Measurements from ENCODE around the gene CDH13.

The CDH13 gene

GRCh38 chr16:83348991-83349390 is 722.2 kb downstream of the CDH13 start:
- no peaks in the 10 kb centered on the region for H3K9me3 ChIP-seq (ENCODE audit: control insufficient read depth, insufficient read depth, low read depth, low read length)
- H3K4me3 ChIP-seq (ENCODE audit: low read depth, low read length), result no peak overlapping the region
- no peaks in the 10 kb centered on the region for H3K27me3 ChIP-seq (ENCODE audit: control insufficient read depth, insufficient read depth, low read length)
- H3K4me1 ChIP-seq (ENCODE audit: control insufficient read depth, insufficient read depth, low read length), result no peaks in the 10 kb centered on the region
- no peak overlapping the region for H3K27ac ChIP-seq (ENCODE audit: low read depth, low read length)
- no peaks in the 10 kb centered on the region for H3K36me3 ChIP-seq (ENCODE audit: control insufficient read depth, insufficient read depth, low read length)
- no peak overlapping the region for H3K9ac ChIP-seq (ENCODE audit: low read length)

DNA sequence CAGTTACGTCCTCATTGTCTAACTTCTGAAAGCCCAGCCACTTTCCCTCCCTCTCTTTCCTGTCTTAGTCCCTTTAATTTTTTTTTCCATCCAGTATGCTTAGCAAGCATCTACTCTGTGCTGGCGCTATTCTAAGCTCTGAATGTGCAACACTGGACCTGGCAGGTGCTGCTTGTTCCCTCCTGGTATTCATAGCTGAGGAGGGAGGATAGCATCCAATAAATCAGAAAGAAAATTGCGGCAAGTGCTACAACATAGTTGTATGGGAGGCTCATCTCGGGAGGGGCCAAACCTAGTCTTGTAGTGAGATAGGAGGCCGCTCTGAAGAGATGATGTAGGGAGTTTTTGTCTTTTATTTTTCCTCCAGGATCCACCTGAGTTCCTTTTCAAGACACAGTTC is 723.7 kb downstream of the CDH13 start:
- H3K9ac ChIP-seq (ENCODE audit: low read length), result no peak overlapping the region
- H3K4me1 ChIP-seq (ENCODE audit: control insufficient read depth, insufficient read depth, low read length), result no peaks in the 10 kb centered on the region
- H3K4me3 ChIP-seq (ENCODE audit: low read depth, low read length), result no peak overlapping the region
- no peaks in the 10 kb centered on the region for H3K36me3 ChIP-seq (ENCODE audit: control insufficient read depth, insufficient read depth, low read length)
- no peak overlapping the region for H3K27ac ChIP-seq (ENCODE audit: low read depth, low read length)
- H3K27me3 ChIP-seq (ENCODE audit: control insufficient read depth, insufficient read depth, low read length), result no peaks in the 10 kb centered on the region
- H3K9me3 ChIP-seq (ENCODE audit: control insufficient read depth, insufficient read depth, low read depth, low read length), result no peaks in the 10 kb centered on the region

- Histone ChIP-seq H3K27ac (ENCODE audit: low read depth, low read length) (no peak overlapping the region), H3K4me1 (ENCODE audit: control insufficient read depth, insufficient read depth, low read length) (no peaks in the 10 kb centered on the region), H3K27me3 (ENCODE audit: control insufficient read depth, insufficient read depth, low read length) (no peaks in the 10 kb centered on the region), H3K36me3 (ENCODE audit: control insufficient read depth, insufficient read depth, low read length) (no peaks in the 10 kb centered on the region), H3K4me3 (ENCODE audit: low read depth, low read length) (no peak overlapping the region), H3K9me3 (ENCODE audit: control insufficient read depth, insufficient read depth, low read depth, low read length) (no peaks in the 10 kb centered on the region), H3K9ac (ENCODE audit: low read length) (no peak overlapping the region)
Observed at GRCh38 chr16:83351846-83352245, 725.1 kb downstream of the CDH13 start.

- H3K36me3 ChIP-seq (ENCODE audit: control insufficient read depth, insufficient read depth, low read length), result no peaks in the 10 kb centered on the region
- no peaks in the 10 kb centered on the region for H3K27me3 ChIP-seq (ENCODE audit: control insufficient read depth, insufficient read depth, low read length)
- H3K27ac ChIP-seq (ENCODE audit: low read depth, low read length), result no peak overlapping the region
- H3K9ac ChIP-seq (ENCODE audit: low read length), result no peak overlapping the region
- no peak overlapping the region for H3K4me3 ChIP-seq (ENCODE audit: low read depth, low read length)
- H3K4me1 ChIP-seq (ENCODE audit: control insufficient read depth, insufficient read depth, low read length), result no peaks in the 10 kb centered on the region
- H3K9me3 ChIP-seq (ENCODE audit: control insufficient read depth, insufficient read depth, low read depth, low read length), result no peaks in the 10 kb centered on the region
Observed at GRCh38 chr16:83353241-83353640, 726.5 kb downstream of the CDH13 start.

DNA sequence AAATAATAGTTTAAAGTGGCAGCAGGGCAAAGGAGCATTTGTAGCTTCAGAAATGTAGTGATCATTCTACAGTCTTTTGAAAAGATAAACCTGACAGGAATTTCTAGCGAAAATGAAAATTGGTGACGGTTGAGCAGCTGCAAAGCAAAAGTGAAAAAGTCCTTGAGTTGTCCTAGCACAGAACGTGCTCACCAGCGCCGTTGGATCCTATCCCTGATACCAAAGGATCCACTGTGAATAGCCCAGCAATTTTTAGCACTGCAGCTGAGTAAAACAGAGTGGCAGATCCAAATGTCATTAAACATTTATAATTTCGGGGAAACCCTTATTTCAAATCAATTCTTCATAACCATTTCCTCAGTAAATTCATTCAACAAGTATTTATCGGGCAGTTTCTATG is 727.2 kb downstream of the CDH13 start:
- no peak overlapping the region for H3K4me3 ChIP-seq (ENCODE audit: low read depth, low read length)
- no peaks in the 10 kb centered on the region for H3K4me1 ChIP-seq (ENCODE audit: control insufficient read depth, insufficient read depth, low read length)
- H3K36me3 ChIP-seq (ENCODE audit: control insufficient read depth, insufficient read depth, low read length), result no peaks in the 10 kb centered on the region
- no peak overlapping the region for H3K27ac ChIP-seq (ENCODE audit: low read depth, low read length)
- H3K9ac ChIP-seq (ENCODE audit: low read length), result no peak overlapping the region
- no peaks in the 10 kb centered on the region for H3K9me3 ChIP-seq (ENCODE audit: control insufficient read depth, insufficient read depth, low read depth, low read length)
- H3K27me3 ChIP-seq (ENCODE audit: control insufficient read depth, insufficient read depth, low read length), result no peaks in the 10 kb centered on the region

DNA sequence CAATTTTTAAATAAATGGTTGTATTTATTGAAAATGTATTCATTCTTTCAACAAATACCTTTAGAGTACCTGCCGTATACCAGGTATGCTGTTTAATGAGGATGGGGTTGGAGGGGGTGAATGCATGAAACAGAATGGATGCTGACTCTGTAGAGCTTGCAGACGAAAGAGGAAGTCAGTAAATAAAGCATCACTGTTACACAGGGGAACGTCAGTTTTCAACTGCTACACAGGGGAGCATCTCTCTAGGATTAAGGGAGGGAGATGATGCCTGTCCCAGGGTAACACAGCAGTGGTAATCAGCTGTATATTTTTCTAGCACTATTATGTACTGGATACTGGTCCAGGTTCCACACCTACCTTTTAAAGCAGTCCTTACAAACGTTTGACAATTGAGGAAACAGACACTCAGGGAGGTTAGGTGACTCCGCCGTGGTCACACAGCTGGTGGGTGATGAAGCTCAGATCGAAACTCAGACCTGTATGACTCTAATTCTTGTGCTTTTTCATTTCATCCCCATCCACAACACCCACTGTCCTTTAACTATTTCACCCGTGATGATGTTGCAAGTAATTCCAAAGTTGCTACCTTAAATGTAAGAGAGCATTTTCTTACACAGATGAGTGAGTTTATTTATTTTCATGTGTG is 728.9 kb downstream of the CDH13 start:
- Histone ChIP-seq H3K27ac (ENCODE audit: low read depth, low read length) (no peak overlapping the region), H3K36me3 (ENCODE audit: control insufficient read depth, insufficient read depth, low read length) (no peaks in the 10 kb centered on the region), H3K27me3 (ENCODE audit: control insufficient read depth, insufficient read depth, low read length) (no peaks in the 10 kb centered on the region), H3K4me1 (ENCODE audit: control insufficient read depth, insufficient read depth, low read length) (no peaks in the 10 kb centered on the region), H3K4me3 (ENCODE audit: low read depth, low read length) (no peak overlapping the region), H3K9me3 (ENCODE audit: control insufficient read depth, insufficient read depth, low read depth, low read length) (no peaks in the 10 kb centered on the region), H3K9ac (ENCODE audit: low read length) (no peak overlapping the region)

DNA sequence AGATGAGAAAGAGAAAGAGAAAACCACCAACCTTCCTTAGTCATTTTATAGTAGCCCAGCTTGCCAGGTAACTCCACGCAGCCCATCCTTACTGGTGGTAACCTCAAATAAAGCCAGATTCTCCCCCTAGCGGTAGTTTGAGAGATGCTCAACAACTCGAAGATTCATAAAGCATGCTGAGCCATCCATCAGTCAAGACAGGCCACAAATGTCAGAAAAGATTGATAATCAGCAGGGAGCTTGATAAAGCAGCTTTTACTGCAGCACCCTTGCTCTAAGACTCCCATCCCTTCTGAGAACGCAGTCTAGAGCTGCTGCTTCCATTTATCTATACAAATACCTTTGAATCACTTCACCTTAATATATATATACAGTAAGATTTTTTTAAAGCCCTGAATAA is 729.5 kb downstream of the CDH13 start:
- no peaks in the 10 kb centered on the region for H3K27me3 ChIP-seq (ENCODE audit: control insufficient read depth, insufficient read depth, low read length)
- H3K9me3 ChIP-seq (ENCODE audit: control insufficient read depth, insufficient read depth, low read depth, low read length), result no peaks in the 10 kb centered on the region
- no peak overlapping the region for H3K4me3 ChIP-seq (ENCODE audit: low read depth, low read length)
- no peak overlapping the region for H3K9ac ChIP-seq (ENCODE audit: low read length)
- H3K27ac ChIP-seq (ENCODE audit: low read depth, low read length), result no peak overlapping the region
- H3K36me3 ChIP-seq (ENCODE audit: control insufficient read depth, insufficient read depth, low read length), result no peaks in the 10 kb centered on the region
- no peaks in the 10 kb centered on the region for H3K4me1 ChIP-seq (ENCODE audit: control insufficient read depth, insufficient read depth, low read length)

- H3K4me1 ChIP-seq (ENCODE audit: control insufficient read depth, insufficient read depth, low read length), result no peaks in the 10 kb centered on the region
- H3K27me3 ChIP-seq (ENCODE audit: control insufficient read depth, insufficient read depth, low read length), result no peaks in the 10 kb centered on the region
- no peaks in the 10 kb centered on the region for H3K36me3 ChIP-seq (ENCODE audit: control insufficient read depth, insufficient read depth, low read length)
- no peak overlapping the region for H3K27ac ChIP-seq (ENCODE audit: low read depth, low read length)
- H3K9me3 ChIP-seq (ENCODE audit: control insufficient read depth, insufficient read depth, low read depth, low read length), result no peaks in the 10 kb centered on the region
- H3K4me3 ChIP-seq (ENCODE audit: low read depth, low read length), result no peak overlapping the region
- H3K9ac ChIP-seq (ENCODE audit: low read length), result no peak overlapping the region
Observed at GRCh38 chr16:83356986-83357385, 730.2 kb downstream of the CDH13 start.

- Histone ChIP-seq H3K4me3 (ENCODE audit: low read depth, low read length) (no peak overlapping the region), H3K27ac (ENCODE audit: low read depth, low read length) (no peak overlapping the region), H3K9me3 (ENCODE audit: control insufficient read depth, insufficient read depth, low read depth, low read length) (no peaks in the 10 kb centered on the region), H3K27me3 (ENCODE audit: control insufficient read depth, insufficient read depth, low read length) (no peaks in the 10 kb centered on the region), H3K36me3 (ENCODE audit: control insufficient read depth, insufficient read depth, low read length) (no peaks in the 10 kb centered on the region), H3K9ac (ENCODE audit: low read length) (no peak overlapping the region), H3K4me1 (ENCODE audit: control insufficient read depth, insufficient read depth, low read length) (no peaks in the 10 kb centered on the region)
Observed at GRCh38 chr16:83363521-83363920, 736.8 kb downstream of the CDH13 start.

- Histone ChIP-seq H3K27me3 (ENCODE audit: control insufficient read depth, insufficient read depth, low read length) (no peaks in the 10 kb centered on the region), H3K9me3 (ENCODE audit: control insufficient read depth, insufficient read depth, low read depth, low read length) (no peaks in the 10 kb centered on the region), H3K36me3 (ENCODE audit: control insufficient read depth, insufficient read depth, low read length) (no peaks in the 10 kb centered on the region), H3K4me1 (ENCODE audit: control insufficient read depth, insufficient read depth, low read length) (no peaks in the 10 kb centered on the region), H3K27ac (ENCODE audit: low read depth, low read length) (no peak overlapping the region), H3K9ac (ENCODE audit: low read length) (no peak overlapping the region), H3K4me3 (ENCODE audit: low read depth, low read length) (no peak overlapping the region)
Observed at GRCh38 chr16:83365166-83365565, 738.4 kb downstream of the CDH13 start.

GRCh38 chr16:83366228-83366627 is 739.5 kb downstream of the CDH13 start:
- Histone ChIP-seq H3K9ac (ENCODE audit: low read length) (no peak overlapping the region), H3K4me1 (ENCODE audit: control insufficient read depth, insufficient read depth, low read length) (no peaks in the 10 kb centered on the region), H3K27ac (ENCODE audit: low read depth, low read length) (no peak overlapping the region), H3K4me3 (ENCODE audit: low read depth, low read length) (no peak overlapping the region), H3K27me3 (ENCODE audit: control insufficient read depth, insufficient read depth, low read length) (no peaks in the 10 kb centered on the region), H3K9me3 (ENCODE audit: control insufficient read depth, insufficient read depth, low read depth, low read length) (no peaks in the 10 kb centered on the region), H3K36me3 (ENCODE audit: control insufficient read depth, insufficient read depth, low read length) (no peaks in the 10 kb centered on the region)

GRCh38 chr16:83374979-83375378 is 748.2 kb downstream of the CDH13 start:
- Histone ChIP-seq H3K27ac (ENCODE audit: low read depth, low read length) (no peak overlapping the region), H3K9ac (ENCODE audit: low read length) (no peak overlapping the region), H3K27me3 (ENCODE audit: control insufficient read depth, insufficient read depth, low read length) (peaks cover 3% of the 10 kb centered on the region; the same call in 1 of the 2 replicates), H3K4me1 (ENCODE audit: control insufficient read depth, insufficient read depth, low read length) (no peaks in the 10 kb centered on the region), H3K4me3 (ENCODE audit: low read depth, low read length) (no peak overlapping the region), H3K36me3 (ENCODE audit: control insufficient read depth, insufficient read depth, low read length) (no peaks in the 10 kb centered on the region), H3K9me3 (ENCODE audit: control insufficient read depth, insufficient read depth, low read depth, low read length) (no peaks in the 10 kb centered on the region)
